Testis (tissue), 2 donors: ENCODE data around the gene MEGF11.

Experiments
- POLR2A ChIP-seq: fragments of 450-650 bp; IDR thresholded peaks from one replicate; pipeline ENCODE4 v1.6.1; 2017; ENCODE audit warnings: antibody characterized with exemption, mild to moderate bottlenecking, moderate library complexity
- TF ChIP-seq, protein P1 (sequence below), 3 experiments: fragments of 450-650 bp in 2 of 3; fragments of 200-600 bp in 1 of 3; sonication (generic) in 1 of 3; IDR thresholded peaks; one replicate each; pipeline ENCODE4 v1.5.1; 2016 to 2019; ENCODE audit warnings: antibody characterized with exemption in 3 of 3, mild to moderate bottlenecking in 2 of 3, moderate library complexity in 1 of 3

GRCh38 chr15:66239514-66239913 lies 14.0 kb downstream of the MEGF11 start:
- TF ChIP-seq, protein P1, sequence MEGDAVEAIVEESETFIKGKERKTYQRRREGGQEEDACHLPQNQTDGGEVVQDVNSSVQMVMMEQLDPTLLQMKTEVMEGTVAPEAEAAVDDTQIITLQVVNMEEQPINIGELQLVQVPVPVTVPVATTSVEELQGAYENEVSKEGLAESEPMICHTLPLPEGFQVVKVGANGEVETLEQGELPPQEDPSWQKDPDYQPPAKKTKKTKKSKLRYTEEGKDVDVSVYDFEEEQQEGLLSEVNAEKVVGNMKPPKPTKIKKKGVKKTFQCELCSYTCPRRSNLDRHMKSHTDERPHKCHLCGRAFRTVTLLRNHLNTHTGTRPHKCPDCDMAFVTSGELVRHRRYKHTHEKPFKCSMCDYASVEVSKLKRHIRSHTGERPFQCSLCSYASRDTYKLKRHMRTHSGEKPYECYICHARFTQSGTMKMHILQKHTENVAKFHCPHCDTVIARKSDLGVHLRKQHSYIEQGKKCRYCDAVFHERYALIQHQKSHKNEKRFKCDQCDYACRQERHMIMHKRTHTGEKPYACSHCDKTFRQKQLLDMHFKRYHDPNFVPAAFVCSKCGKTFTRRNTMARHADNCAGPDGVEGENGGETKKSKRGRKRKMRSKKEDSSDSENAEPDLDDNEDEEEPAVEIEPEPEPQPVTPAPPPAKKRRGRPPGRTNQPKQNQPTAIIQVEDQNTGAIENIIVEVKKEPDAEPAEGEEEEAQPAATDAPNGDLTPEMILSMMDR (IDR thresholded peaks at IDR 0.05), result no peak
- TF ChIP-seq POLR2A, result no peak
